ENCODE results near the gene PFDN1.

PFDN1 gene

GRCh38 chr5:140258016-140258415, 44.9 kb downstream of the PFDN1 start:
- DNase-seq = no peak

- DNase-seq = no peak
Measured at GRCh38 chr5:140256726-140257125, 46.2 kb downstream of the PFDN1 start.

GRCh38 chr5:140255460-140256157, 47.3 kb downstream of the PFDN1 start:
- DNase-seq = no peak

- peak; percentile 26 for DNase-seq
Measured at GRCh38 chr5:140253985-140254384, 48.9 kb downstream of the PFDN1 start.

GRCh38 chr5:140252470-140253126, 50.3 kb downstream of the PFDN1 start:
- no peak for DNase-seq

- DNase-seq = peak; percentile 66
Measured at GRCh38 chr5:140251527-140251973, 51.4 kb downstream of the PFDN1 start.

- no peak for DNase-seq
Measured at GRCh38 chr5:140250386-140250785, 52.5 kb downstream of the PFDN1 start.

- DNase-seq = no peak
Measured at GRCh38 chr5:140249536-140249935, 53.4 kb downstream of the PFDN1 start.

GRCh38 chr5:140248414-140248813, 54.5 kb downstream of the PFDN1 start:
- no peak for DNase-seq

GRCh38 chr5:140246378-140247122, 56.4 kb downstream of the PFDN1 start:
- DNase-seq = no peak

- DNase-seq = no peak
Measured at GRCh38 chr5:140245926-140246325, 57.0 kb downstream of the PFDN1 start.

GRCh38 chr5:140245341-140245740, 57.6 kb downstream of the PFDN1 start:
- no peak for DNase-seq

GRCh38 chr5:140244525-140245025, 58.3 kb downstream of the PFDN1 start:
- peak; percentile 79 for DNase-seq

- no peak for DNase-seq
Measured at GRCh38 chr5:140243706-140244250, 59.1 kb downstream of the PFDN1 start.

GRCh38 chr5:140242890-140243585, 59.9 kb downstream of the PFDN1 start:
- DNase-seq = no peak

GRCh38 chr5:140242099-140242498, 60.8 kb downstream of the PFDN1 start:
- DNase-seq = no peak

- no peak for DNase-seq
Measured at GRCh38 chr5:140240987-140241706, 61.8 kb downstream of the PFDN1 start.

- peak; percentile 59 for DNase-seq
Measured at GRCh38 chr5:140239939-140240700, 62.8 kb downstream of the PFDN1 start.

GRCh38 chr5:140239461-140239860, 63.4 kb downstream of the PFDN1 start:
- no peak for DNase-seq

GRCh38 chr5:140238756-140239155, 64.1 kb downstream of the PFDN1 start:
- DNase-seq = no peak

All from CD4-positive, alpha-beta T cell treated with Interleukin-17A for 1 hour (primary cell).